AG04449 (cell line): Measurements from ENCODE around the gene ERBIN.
A peak's percentile ranks its signal among the peaks of the same experiment; 100 is the strongest.

ENCODE experiments used
- CTCF ChIA-PET: fragments of 350-600 bp; formaldehyde crosslinking; extraction: SDS; loops from one replicate; lab custom pipeline; 2021; ENCODE audit warnings: antibody characterized with exemption; lab: Yijun Ruan, JAX
- POLR2A ChIA-PET: fragments of 400-600, 350-600 bp; formaldehyde crosslinking; extraction: SDS; loops from one replicate; lab custom pipeline; 2020; ENCODE audit warnings: antibody characterized with exemption, inconsistent platforms; lab: Yijun Ruan, JAX
- DNase-seq: peaks from one replicate; pipeline ENCODE4 v3.0.0-alpha.2; 2010; ENCODE audit warnings: low read depth, low spot score
- H3K4me3 ChIP-seq: 2 replicates; pipeline ENCODE4 v1.5.1; 2011; ENCODE audit warnings: low read depth, mild to moderate bottlenecking, control low read depth, low read length
- TF ChIP-seq, protein P1 (sequence below): IDR thresholded peaks from one replicate; pipeline ENCODE4 v1.5.1; 2011; ENCODE audit warnings: mild to moderate bottlenecking, moderate library complexity, low read length, control low read depth, inconsistent platforms; ENCODE audit not compliant: insufficient read depth; ENCODE audit errors: missing control alignments

Gene ERBIN

DNA sequence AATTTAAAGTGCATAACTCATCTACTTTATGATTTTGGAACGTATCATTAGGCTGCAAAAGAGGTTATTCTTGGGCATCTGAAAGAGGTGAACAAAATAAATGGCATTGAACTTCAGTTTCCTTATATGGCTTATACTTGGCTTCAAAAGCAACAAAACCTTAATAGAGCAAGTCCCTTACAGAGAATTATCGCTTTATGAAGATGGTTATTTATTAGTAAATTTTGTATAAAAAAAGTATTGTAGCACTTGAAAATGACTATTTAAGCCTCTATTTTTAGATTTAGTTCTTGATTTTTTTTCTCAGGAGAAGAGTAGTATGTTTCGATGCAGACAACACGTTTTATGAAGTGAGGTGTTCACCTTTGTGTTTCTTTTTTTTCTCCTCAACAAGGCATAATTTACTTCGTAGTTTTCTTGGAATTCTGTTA is 2.0 kb downstream of the ERBIN start:
- TF ChIP-seq, protein P1, sequence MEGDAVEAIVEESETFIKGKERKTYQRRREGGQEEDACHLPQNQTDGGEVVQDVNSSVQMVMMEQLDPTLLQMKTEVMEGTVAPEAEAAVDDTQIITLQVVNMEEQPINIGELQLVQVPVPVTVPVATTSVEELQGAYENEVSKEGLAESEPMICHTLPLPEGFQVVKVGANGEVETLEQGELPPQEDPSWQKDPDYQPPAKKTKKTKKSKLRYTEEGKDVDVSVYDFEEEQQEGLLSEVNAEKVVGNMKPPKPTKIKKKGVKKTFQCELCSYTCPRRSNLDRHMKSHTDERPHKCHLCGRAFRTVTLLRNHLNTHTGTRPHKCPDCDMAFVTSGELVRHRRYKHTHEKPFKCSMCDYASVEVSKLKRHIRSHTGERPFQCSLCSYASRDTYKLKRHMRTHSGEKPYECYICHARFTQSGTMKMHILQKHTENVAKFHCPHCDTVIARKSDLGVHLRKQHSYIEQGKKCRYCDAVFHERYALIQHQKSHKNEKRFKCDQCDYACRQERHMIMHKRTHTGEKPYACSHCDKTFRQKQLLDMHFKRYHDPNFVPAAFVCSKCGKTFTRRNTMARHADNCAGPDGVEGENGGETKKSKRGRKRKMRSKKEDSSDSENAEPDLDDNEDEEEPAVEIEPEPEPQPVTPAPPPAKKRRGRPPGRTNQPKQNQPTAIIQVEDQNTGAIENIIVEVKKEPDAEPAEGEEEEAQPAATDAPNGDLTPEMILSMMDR: no peak
- CTCF ChIA-PET: interaction anchor here (1.5 kb wide), 1 partner anchor 9 kb away, joined by 3 read pairs; no protein-coding TSS in a partner anchor
- POLR2A ChIA-PET: interaction anchor here (0.6 kb wide), 1 partner anchor 18 kb away, joined by 3 read pairs; no protein-coding TSS in a partner anchor
- H3K4me3 ChIP-seq: peak overlapping the region; percentile 68
- DNase-seq: no peak

DNA sequence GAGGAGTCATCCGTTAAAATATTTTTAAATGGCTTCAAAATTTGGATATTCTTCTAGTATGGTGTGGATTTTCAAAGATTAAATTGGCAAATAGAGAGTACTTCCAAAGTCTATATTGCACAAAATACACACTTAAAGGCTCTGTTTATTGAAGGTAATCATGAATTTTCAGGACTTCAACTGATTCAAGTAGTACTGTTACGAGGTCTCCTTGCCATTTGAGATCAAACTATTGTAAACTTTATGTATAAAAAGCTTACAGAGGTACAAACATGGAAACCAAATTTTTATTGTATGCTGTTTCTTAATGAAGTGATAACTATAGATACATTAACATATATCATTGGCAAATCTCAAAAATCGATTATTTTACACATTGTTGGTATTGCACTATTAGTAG is 2.5 kb downstream of the ERBIN start:
- CTCF ChIA-PET: interaction anchor here (1.5 kb wide), 1 partner anchor 8 kb away, joined by 3 read pairs; no protein-coding TSS in a partner anchor
- peak overlapping the region; percentile 68 for H3K4me3 ChIP-seq
- POLR2A ChIA-PET: interaction anchor here (0.6 kb wide), 1 partner anchor 17 kb away, joined by 3 read pairs; no protein-coding TSS in a partner anchor
- TF ChIP-seq, protein P1: no peak
- no peak for DNase-seq

DNA sequence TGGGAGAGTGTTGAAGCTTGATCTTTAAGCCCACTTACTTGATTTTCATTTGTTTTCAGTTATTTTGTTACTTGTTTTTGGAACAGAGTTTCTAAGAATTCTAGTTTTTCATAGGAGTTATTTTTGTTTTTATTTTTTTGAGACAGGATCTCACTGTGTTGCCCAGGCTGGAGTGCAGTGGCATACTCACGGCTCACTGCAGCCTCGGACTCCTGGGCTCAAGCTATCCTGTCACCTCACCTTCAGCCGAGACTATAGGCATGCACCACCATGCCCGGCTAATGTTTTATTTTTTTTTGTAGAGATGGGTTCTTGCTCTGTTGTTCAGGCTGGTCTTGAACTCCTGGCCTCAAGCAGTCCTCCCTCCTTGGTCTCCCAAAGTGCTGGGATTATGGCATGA is 6.3 kb downstream of the ERBIN start:
- POLR2A ChIA-PET: no interaction called here

DNA sequence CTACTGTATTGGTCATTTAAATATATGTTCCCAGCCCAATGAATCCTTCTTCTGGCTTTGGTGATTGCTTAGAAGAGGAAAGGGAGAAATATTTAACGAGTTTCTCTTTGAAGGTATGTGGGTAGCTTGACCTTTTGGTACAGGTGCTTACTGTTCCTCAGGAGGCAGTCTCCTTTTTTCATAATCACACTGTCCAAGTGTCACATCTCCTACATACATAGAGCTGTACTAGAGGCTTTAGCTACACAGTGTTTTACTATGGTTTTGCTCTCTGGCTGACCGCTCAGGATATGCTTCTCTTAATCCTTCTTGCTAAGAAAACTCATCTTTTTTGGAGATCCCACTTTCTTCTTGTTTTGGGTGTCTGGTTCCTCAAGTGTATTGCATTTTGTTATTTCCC is 6.9 kb downstream of the ERBIN start:
- ChIA-PET CTCF (no interaction called here), POLR2A (no interaction called here)
- no peak for DNase-seq
- no peak overlapping the region for H3K4me3 ChIP-seq
- TF ChIP-seq, protein P1: no peak

More for the DNA sequence above, 6.3 kb downstream of the ERBIN start:
- CTCF ChIA-PET: no interaction called here
- H3K4me3 ChIP-seq: no peak overlapping the region
- TF ChIP-seq, protein P1: no peak
- DNase-seq: no peak

DNA sequence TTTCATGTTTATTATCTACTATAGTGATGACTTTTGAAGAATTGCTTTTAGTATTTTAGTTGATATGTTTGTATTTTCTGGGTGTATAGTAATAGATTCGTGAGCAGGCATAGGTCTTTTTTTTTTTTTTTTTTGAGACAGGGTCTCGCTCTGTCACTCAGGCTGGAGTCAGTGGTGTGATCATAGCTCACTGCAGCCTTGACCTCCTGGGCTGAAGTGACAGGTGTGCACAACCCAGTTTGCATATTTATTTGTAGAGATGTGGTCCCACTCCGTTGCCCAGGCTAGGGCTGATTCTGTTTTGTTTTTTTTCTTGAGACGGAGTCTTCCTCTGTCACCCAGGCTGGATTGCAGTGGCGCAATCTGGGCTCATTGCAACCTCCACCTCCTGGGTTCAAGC is 11.9 kb downstream of the ERBIN start:
- POLR2A ChIA-PET: interaction anchor here (0.5 to 0.7 kb wide), 2 partner anchors 76 to 165 kb away, joined by 3 read pairs; no protein-coding TSS in a partner anchor

DNA sequence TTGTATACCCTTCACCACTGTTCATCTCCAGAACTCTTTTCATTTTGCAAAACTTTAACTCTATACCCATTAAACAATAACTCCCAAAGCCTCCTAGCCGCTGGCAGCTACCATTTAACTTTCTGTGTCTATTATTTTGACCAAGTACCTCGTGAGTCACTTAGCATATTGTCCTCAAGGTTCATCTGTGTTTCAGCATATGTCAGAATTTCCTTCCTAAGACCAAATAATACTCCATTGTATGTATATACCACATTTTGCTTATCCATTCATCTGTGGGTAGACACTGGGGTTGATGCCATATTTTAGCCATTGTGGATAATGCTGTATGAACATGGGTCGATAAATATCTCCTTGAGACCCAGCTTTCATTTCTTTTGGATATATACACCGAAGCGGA is 17.4 kb downstream of the ERBIN start:
- DNase-seq: no peak
- ChIA-PET CTCF (interaction anchor here (1.1 to 1.2 kb wide), 2 partner anchors 200 to 217 kb away, joined by 3 read pairs; no protein-coding TSS in a partner anchor), POLR2A (no interaction called here)
- TF ChIP-seq, protein P1: no peak
- H3K4me3 ChIP-seq: no peak overlapping the region

More for the DNA sequence above, 11.9 kb downstream of the ERBIN start:
- DNase-seq: no peak
- H3K4me3 ChIP-seq: no peak overlapping the region
- CTCF ChIA-PET: no interaction called here
- TF ChIP-seq, protein P1: no peak
